Measurements from ENCODE around the gene CHCHD4.
"Not testable (repeated sequence)": the region's sequence is repeated elsewhere in the genome, so short reads cannot be mapped to it uniquely, and the experiment has no call there.

CHCHD4 gene

GRCh38 chr3:14119651-14120050 is 5.0 kb downstream of the CHCHD4 start:
- CTCF ChIA-PET, result interaction anchor here (0.9 to 2.2 kb wide), 5 partner anchors 8 to 223 kb away, joined by 3 to 10 read pairs (median 4); no protein-coding TSS in a partner anchor
- peak overlapping the region in 1 of 7 experiments; percentile 15 for H3K4me3 ChIP-seq (ENCODE audit: control insufficient read depth in 1 of 7, extremely low read depth in 1 of 7, insufficient read depth in 4 of 7, low read depth in 2 of 7, low read length in 6 of 7)
- no peaks in the 10 kb centered on the region for H3K27me3 ChIP-seq (replicated peaks in 2 of 5; ENCODE audit: control insufficient read depth in 4 of 5, insufficient read depth in 5 of 5, low read length in 4 of 5)
- H3K4me1 ChIP-seq (ENCODE audit: control extremely low read depth in 1 of 4, control insufficient read depth in 4 of 4, insufficient read depth in 4 of 4, low read length in 3 of 4), result peaks cover 0 to 46% (median 28%) of the 10 kb centered on the region in 4 experiments
- peaks cover 0 to 59% (median 19%) of the 10 kb centered on the region in 4 experiments for H3K36me3 ChIP-seq (ENCODE audit: control insufficient read depth in 4 of 4, insufficient read depth in 4 of 4, low read length in 3 of 4)
- no CpG with 5 or more reads among the region's 2 CpGs for WGBS (ENCODE audit: insufficient coverage)
- no peak for DNase-seq
- peak overlapping the region in 1 of 2 experiments; percentile 69 for H3K27ac ChIP-seq (ENCODE audit: insufficient read depth in 1 of 2, low read depth in 1 of 2, low read length in 2 of 2, poor library complexity in 1 of 2, severe bottlenecking in 2 of 2)
- POLR2A ChIA-PET, result interaction anchor here (1.5 kb wide), 1 partner anchor 23 kb away, joined by 3 read pairs; no protein-coding TSS in a partner anchor
- no peaks in the 10 kb centered on the region for H3K9me3 ChIP-seq (ENCODE audit: control extremely low read depth in 1 of 5, control insufficient read depth in 4 of 5, insufficient read depth in 2 of 5, low read depth in 1 of 5, low read length in 4 of 5)

- peaks cover under 1 to 69% (median 25%) of the 10 kb centered on the region in 4 experiments for H3K36me3 ChIP-seq (ENCODE audit: control insufficient read depth in 4 of 4, insufficient read depth in 4 of 4, low read length in 3 of 4)
- POLR2A ChIA-PET, result interaction anchor here (1.5 kb wide), 1 partner anchor 23 kb away, joined by 3 read pairs; no protein-coding TSS in a partner anchor
- WGBS (ENCODE audit: insufficient coverage), result 81% methylated on average over 11 of the region's 13 CpGs
- DNase-seq, result peak; percentile 56 to 84 (median 68)
- H3K27me3 ChIP-seq (replicated peaks in 2 of 5; ENCODE audit: control insufficient read depth in 4 of 5, insufficient read depth in 5 of 5, low read length in 4 of 5), result no peaks in the 10 kb centered on the region
- peak overlapping the region; percentile 51 to 63 for H3K27ac ChIP-seq (ENCODE audit: insufficient read depth in 1 of 2, low read depth in 1 of 2, low read length in 2 of 2, poor library complexity in 1 of 2, severe bottlenecking in 2 of 2)
- no peaks in the 10 kb centered on the region for H3K9me3 ChIP-seq (ENCODE audit: control extremely low read depth in 1 of 5, control insufficient read depth in 4 of 5, insufficient read depth in 2 of 5, low read depth in 1 of 5, low read length in 4 of 5)
- peak overlapping the region in 2 of 7 experiments; percentile 7 to 15 for H3K4me3 ChIP-seq (ENCODE audit: control insufficient read depth in 1 of 7, extremely low read depth in 1 of 7, insufficient read depth in 4 of 7, low read depth in 2 of 7, low read length in 6 of 7)
- peaks cover 0 to 39% (median 22%) of the 10 kb centered on the region in 4 experiments for H3K4me1 ChIP-seq (ENCODE audit: control extremely low read depth in 1 of 4, control insufficient read depth in 4 of 4, insufficient read depth in 4 of 4, low read length in 3 of 4)
- CTCF ChIA-PET, result interaction anchor here (0.9 to 2.2 kb wide), 4 partner anchors 9 to 222 kb away, joined by 3 to 10 read pairs (median 4); no protein-coding TSS in a partner anchor
Measured at GRCh38 chr3:14118400-14119381, 6.0 kb downstream of the CHCHD4 start.

GRCh38 chr3:14117468-14118399 is 6.9 kb downstream of the CHCHD4 start:
- CTCF ChIA-PET, result interaction anchor here (0.8 to 2.2 kb wide), 4 partner anchors 10 to 463 kb away, joined by 3 to 10 read pairs (median 4); no protein-coding TSS in a partner anchor

GRCh38 chr3:14113965-14114635 is 10.6 kb downstream of the CHCHD4 start:
- Histone ChIP-seq H3K4me1 (ENCODE audit: control extremely low read depth in 1 of 4, control insufficient read depth in 4 of 4, insufficient read depth in 4 of 4, low read length in 3 of 4) (peaks cover 0 to 12% (median 8%) of the 10 kb centered on the region in 4 experiments), H3K27me3 (replicated peaks in 2 of 5; ENCODE audit: control insufficient read depth in 4 of 5, insufficient read depth in 5 of 5, low read length in 4 of 5) (no peaks in the 10 kb centered on the region), H3K36me3 (ENCODE audit: control insufficient read depth in 4 of 4, insufficient read depth in 4 of 4, low read length in 3 of 4) (peaks cover 2 to 64% (median 46%) of the 10 kb centered on the region in 4 experiments), H3K27ac (ENCODE audit: insufficient read depth in 1 of 2, low read depth in 1 of 2, low read length in 2 of 2, poor library complexity in 1 of 2, severe bottlenecking in 2 of 2) (no peak overlapping the region), H3K4me3 (ENCODE audit: control insufficient read depth in 1 of 7, extremely low read depth in 1 of 7, insufficient read depth in 4 of 7, low read depth in 2 of 7, low read length in 6 of 7) (no peak overlapping the region), H3K9me3 (ENCODE audit: control extremely low read depth in 1 of 5, control insufficient read depth in 4 of 5, insufficient read depth in 2 of 5, low read depth in 1 of 5, low read length in 4 of 5) (no peaks in the 10 kb centered on the region)
- ChIA-PET POLR2A (no interaction called here), CTCF (interaction anchor here (0.9 to 4.2 kb wide), 6 partner anchors 8 to 229 kb away, joined by 3 to 41 read pairs (median 4); no protein-coding TSS in a partner anchor)
- WGBS (ENCODE audit: insufficient coverage), result 100% methylated on average over 7 of the region's 7 CpGs
- peak in 1 of 3 donors; percentile 24 for DNase-seq

More at GRCh38 chr3:14117468-14118399, 6.9 kb downstream of the CHCHD4 start:
- WGBS (ENCODE audit: insufficient coverage), result 100% methylated on average over 5 of the region's 10 CpGs
- Histone ChIP-seq H3K9me3 (ENCODE audit: control extremely low read depth in 1 of 5, control insufficient read depth in 4 of 5, insufficient read depth in 2 of 5, low read depth in 1 of 5, low read length in 4 of 5) (no peaks in the 10 kb centered on the region), H3K27ac (ENCODE audit: insufficient read depth in 1 of 2, low read depth in 1 of 2, low read length in 2 of 2, poor library complexity in 1 of 2, severe bottlenecking in 2 of 2) (no peak overlapping the region), H3K4me1 (ENCODE audit: control extremely low read depth in 1 of 4, control insufficient read depth in 4 of 4, insufficient read depth in 4 of 4, low read length in 3 of 4) (peaks cover 0 to 30% (median 16%) of the 10 kb centered on the region in 4 experiments), H3K4me3 (ENCODE audit: control insufficient read depth in 1 of 7, extremely low read depth in 1 of 7, insufficient read depth in 4 of 7, low read depth in 2 of 7, low read length in 6 of 7) (no peak overlapping the region), H3K27me3 (replicated peaks in 2 of 5; ENCODE audit: control insufficient read depth in 4 of 5, insufficient read depth in 5 of 5, low read length in 4 of 5) (no peaks in the 10 kb centered on the region), H3K36me3 (ENCODE audit: control insufficient read depth in 4 of 4, insufficient read depth in 4 of 4, low read length in 3 of 4) (peaks cover 2 to 78% (median 32%) of the 10 kb centered on the region in 4 experiments)
- DNase-seq, result no peak
- POLR2A ChIA-PET, result no interaction called here

- POLR2A ChIA-PET, result no interaction called here
Measured at GRCh38 chr3:14110699-14111098, 14.0 kb downstream of the CHCHD4 start.

GRCh38 chr3:14109821-14110220 is 14.8 kb downstream of the CHCHD4 start:
- POLR2A ChIA-PET; H3K27me3 ChIP-seq (replicated peaks in 2 of 5; ENCODE audit: control insufficient read depth in 4 of 5, insufficient read depth in 5 of 5, low read length in 4 of 5); H3K27ac ChIP-seq (ENCODE audit: insufficient read depth in 1 of 2, low read depth in 1 of 2, low read length in 2 of 2, poor library complexity in 1 of 2, severe bottlenecking in 2 of 2); H3K4me1 ChIP-seq (ENCODE audit: control extremely low read depth in 1 of 4, control insufficient read depth in 4 of 4, insufficient read depth in 4 of 4, low read length in 3 of 4); DNase-seq; H3K9me3 ChIP-seq (ENCODE audit: control extremely low read depth in 1 of 5, control insufficient read depth in 4 of 5, insufficient read depth in 2 of 5, low read depth in 1 of 5, low read length in 4 of 5); H3K4me3 ChIP-seq (ENCODE audit: control insufficient read depth in 1 of 7, extremely low read depth in 1 of 7, insufficient read depth in 4 of 7, low read depth in 2 of 7, low read length in 6 of 7): not testable (repeated sequence)
- 100% methylated on average over 4 of the region's 5 CpGs for WGBS (ENCODE audit: insufficient coverage)
- CTCF ChIA-PET, result interaction anchor here (1.3 kb wide), 1 partner anchor 213 kb away, joined by 4 read pairs; no protein-coding TSS in a partner anchor
- peaks cover 2 to 39% (median 27%) of the 10 kb centered on the region in 4 experiments for H3K36me3 ChIP-seq (ENCODE audit: control insufficient read depth in 4 of 4, insufficient read depth in 4 of 4, low read length in 3 of 4)

More at GRCh38 chr3:14110699-14111098, 14.0 kb downstream of the CHCHD4 start:
- 95% methylated on average over 3 of the region's 4 CpGs for WGBS (ENCODE audit: insufficient coverage)
- Histone ChIP-seq H3K9me3 (ENCODE audit: control extremely low read depth in 1 of 5, control insufficient read depth in 4 of 5, insufficient read depth in 2 of 5, low read depth in 1 of 5, low read length in 4 of 5) (no peaks in the 10 kb centered on the region), H3K36me3 (ENCODE audit: control insufficient read depth in 4 of 4, insufficient read depth in 4 of 4, low read length in 3 of 4) (peaks cover 2 to 47% (median 34%) of the 10 kb centered on the region in 4 experiments), H3K27ac (ENCODE audit: insufficient read depth in 1 of 2, low read depth in 1 of 2, low read length in 2 of 2, poor library complexity in 1 of 2, severe bottlenecking in 2 of 2) (no peak overlapping the region), H3K4me3 (ENCODE audit: control insufficient read depth in 1 of 7, extremely low read depth in 1 of 7, insufficient read depth in 4 of 7, low read depth in 2 of 7, low read length in 6 of 7) (no peak overlapping the region), H3K27me3 (replicated peaks in 2 of 5; ENCODE audit: control insufficient read depth in 4 of 5, insufficient read depth in 5 of 5, low read length in 4 of 5) (no peaks in the 10 kb centered on the region), H3K4me1 (ENCODE audit: control extremely low read depth in 1 of 4, control insufficient read depth in 4 of 4, insufficient read depth in 4 of 4, low read length in 3 of 4) (no peaks in the 10 kb centered on the region)
- CTCF ChIA-PET, result interaction anchor here (1.9 kb wide), 1 partner anchor 214 kb away, joined by 7 read pairs; no protein-coding TSS in a partner anchor
- no peak for DNase-seq
